ENCODE results near the gene FLYWCH1.

FLYWCH1 gene

GRCh38 chr16:2946649-2947048 is 34.9 kb downstream of the FLYWCH1 start:
- TF ChIP-seq CTCF (conservative IDR thresholded peaks at IDR 0.05; ENCODE audit: control insufficient read depth, insufficient read depth, low read depth, low read length): no peak
- DNase-seq (ENCODE audit: low read depth): no peak
- no peak overlapping the region for H3K4me3 ChIP-seq (ENCODE audit: control insufficient read depth, low read depth, low read length)

- DNase-seq (ENCODE audit: low read depth): no peak
- no peak overlapping the region for H3K4me3 ChIP-seq (ENCODE audit: control insufficient read depth, low read depth, low read length)
- no peak for TF ChIP-seq CTCF (conservative IDR thresholded peaks at IDR 0.05; ENCODE audit: control insufficient read depth, insufficient read depth, low read depth, low read length)
Observed at GRCh38 chr16:2948807-2949704, 37.3 kb downstream of the FLYWCH1 start.

GRCh38 chr16:2949705-2950352 is 38.1 kb downstream of the FLYWCH1 start:
- H3K4me3 ChIP-seq (ENCODE audit: control insufficient read depth, low read depth, low read length): no peak overlapping the region
- no peak for DNase-seq (ENCODE audit: low read depth)
- TF ChIP-seq CTCF (conservative IDR thresholded peaks at IDR 0.05; ENCODE audit: control insufficient read depth, insufficient read depth, low read depth, low read length): no peak

- H3K4me3 ChIP-seq (ENCODE audit: control insufficient read depth, low read depth, low read length): no peak overlapping the region
- DNase-seq (ENCODE audit: low read depth): no peak
- no peak for TF ChIP-seq CTCF (conservative IDR thresholded peaks at IDR 0.05; ENCODE audit: control insufficient read depth, insufficient read depth, low read depth, low read length)
Observed at GRCh38 chr16:2950353-2950724, 38.6 kb downstream of the FLYWCH1 start.

- H3K4me3 ChIP-seq (ENCODE audit: control insufficient read depth, low read depth, low read length): no peak overlapping the region
- TF ChIP-seq CTCF (conservative IDR thresholded peaks at IDR 0.05; ENCODE audit: control insufficient read depth, insufficient read depth, low read depth, low read length): no peak
- DNase-seq (ENCODE audit: low read depth): no peak
Observed at GRCh38 chr16:2950773-2951172, 39.0 kb downstream of the FLYWCH1 start.

- no peak for TF ChIP-seq CTCF (conservative IDR thresholded peaks at IDR 0.05; ENCODE audit: control insufficient read depth, insufficient read depth, low read depth, low read length)
- DNase-seq (ENCODE audit: low read depth): no peak
- no peak overlapping the region for H3K4me3 ChIP-seq (ENCODE audit: control insufficient read depth, low read depth, low read length)
Observed at GRCh38 chr16:2952679-2953078, 40.9 kb downstream of the FLYWCH1 start.

All from fibroblast of mammary gland (primary cell).